ENCODE data around the gene KIAA1217.

Gene KIAA1217

GRCh38 chr10:24397662-24398061 is 188.7 kb downstream of the KIAA1217 start:
- no peak for DNase-seq (ENCODE audit: low read depth in 3 of 3, low spot score in 1 of 3)

GRCh38 chr10:24404567-24404966 is 195.6 kb downstream of the KIAA1217 start:
- no peak for DNase-seq (ENCODE audit: low read depth in 3 of 3, low spot score in 1 of 3)

DNA sequence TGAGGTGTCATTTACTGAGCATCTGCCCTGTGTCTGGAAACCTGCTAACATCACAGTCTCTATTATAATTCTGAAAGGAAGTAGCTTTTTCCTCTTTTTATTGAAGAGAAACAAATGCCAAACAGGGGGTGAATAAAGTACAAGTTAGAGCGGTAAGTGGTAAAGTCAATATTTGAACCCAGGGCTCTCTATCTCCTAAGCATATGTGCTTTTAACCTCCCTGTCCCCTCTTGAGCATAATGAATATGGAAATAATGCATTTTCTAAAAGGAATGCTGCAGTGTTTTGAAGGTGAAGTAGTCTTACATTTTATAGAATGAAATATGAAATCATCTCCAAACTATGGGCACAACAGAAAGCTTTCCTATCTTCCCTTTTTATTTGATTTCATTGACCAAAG is 196.7 kb downstream of the KIAA1217 start:
- DNase-seq (ENCODE audit: low read depth in 3 of 3, low spot score in 1 of 3), result no peak

DNA sequence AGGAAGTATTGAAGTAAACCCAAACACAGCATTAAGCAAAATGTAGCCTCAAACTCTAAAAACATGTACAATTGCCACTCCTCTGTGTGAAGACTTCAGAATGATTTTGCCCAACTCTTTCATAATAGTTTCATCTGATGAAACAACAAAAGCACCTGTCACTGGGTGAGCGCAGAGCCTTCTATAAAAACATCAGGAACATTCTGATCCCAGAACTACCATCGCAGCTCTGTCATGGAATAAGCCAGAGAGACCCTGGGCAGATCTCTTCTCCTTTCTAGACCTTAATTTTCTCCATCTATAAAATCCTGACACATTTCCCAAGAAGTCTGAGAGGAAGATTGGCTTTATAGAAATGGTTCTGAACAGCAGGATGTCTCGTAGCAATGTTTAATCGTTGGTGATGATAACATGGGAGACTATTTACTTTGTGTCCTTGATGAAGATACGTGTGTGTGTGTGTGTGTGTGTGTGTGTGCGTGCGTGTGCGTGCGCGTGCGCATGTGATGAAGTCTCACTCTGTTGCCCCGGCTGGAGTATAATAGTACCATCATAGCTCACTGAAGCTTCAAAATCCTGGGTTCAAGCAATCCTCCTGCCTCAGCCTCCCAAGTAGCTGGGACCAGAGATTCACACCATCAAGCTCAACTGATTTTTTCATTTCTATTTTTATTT is 198.0 kb downstream of the KIAA1217 start:
- no peak for DNase-seq (ENCODE audit: low read depth in 3 of 3, low spot score in 1 of 3)

DNA sequence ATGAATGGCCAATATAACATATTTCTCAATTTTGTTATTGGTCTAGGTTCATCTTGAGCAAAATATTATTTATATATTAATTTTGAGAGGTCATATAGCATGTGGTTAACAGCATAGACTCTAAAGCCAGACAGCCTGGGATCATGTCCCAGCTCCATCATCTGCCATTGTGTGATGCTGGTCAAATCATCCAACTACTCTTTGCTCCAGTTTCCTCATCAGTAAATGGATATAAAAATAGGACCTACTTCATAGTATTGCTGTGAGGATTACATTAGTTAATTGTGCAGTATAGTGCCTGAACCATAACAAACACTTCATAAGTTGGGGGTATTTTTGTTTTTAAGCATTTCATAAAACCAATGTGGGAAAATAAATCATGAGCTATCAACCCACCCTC is 199.0 kb downstream of the KIAA1217 start:
- no peak for DNase-seq (ENCODE audit: low read depth in 3 of 3, low spot score in 1 of 3)

DNA sequence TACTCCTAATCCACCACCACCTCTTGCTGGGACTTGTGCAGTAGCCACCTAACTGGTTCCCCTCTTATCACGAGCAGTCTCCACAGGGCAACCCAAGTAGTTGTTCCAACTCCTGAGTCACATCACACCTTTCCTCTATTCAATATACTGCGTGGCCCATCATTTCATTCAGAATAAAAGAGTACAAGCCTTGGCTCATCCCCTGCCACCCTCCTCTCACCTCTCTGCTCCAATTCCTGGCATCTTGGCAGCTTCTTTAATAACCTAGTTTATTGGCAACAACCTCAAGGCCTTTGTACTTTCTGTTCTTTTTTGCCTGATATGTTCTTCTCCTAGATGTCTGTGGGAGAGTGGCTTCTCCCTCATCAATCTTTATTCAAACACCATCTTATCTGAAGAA is 199.4 kb downstream of the KIAA1217 start:
- DNase-seq (ENCODE audit: low read depth in 3 of 3, low spot score in 1 of 3), result no peak

DNA sequence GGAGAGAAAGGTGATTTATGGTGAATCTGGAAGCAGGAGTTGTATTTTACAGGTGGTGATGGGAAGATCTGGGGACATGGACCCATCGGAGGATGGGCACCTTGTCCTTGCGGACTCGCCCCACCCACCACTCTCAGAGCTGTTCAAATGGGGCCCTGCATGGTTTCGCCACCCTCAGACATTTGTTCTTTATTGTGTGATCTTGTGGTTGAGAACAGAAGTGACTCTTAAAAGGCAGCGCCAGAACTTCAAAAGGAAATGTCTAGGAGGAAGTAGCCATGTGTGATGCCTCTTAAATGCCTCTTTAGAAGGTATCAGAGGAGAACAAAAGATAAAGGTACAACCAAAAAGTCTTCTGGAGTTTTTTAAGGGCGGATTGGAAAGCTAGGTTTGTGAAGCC is 205.7 kb downstream of the KIAA1217 start:
- DNase-seq (ENCODE audit: low read depth in 3 of 3, low spot score in 1 of 3), result no peak

DNA sequence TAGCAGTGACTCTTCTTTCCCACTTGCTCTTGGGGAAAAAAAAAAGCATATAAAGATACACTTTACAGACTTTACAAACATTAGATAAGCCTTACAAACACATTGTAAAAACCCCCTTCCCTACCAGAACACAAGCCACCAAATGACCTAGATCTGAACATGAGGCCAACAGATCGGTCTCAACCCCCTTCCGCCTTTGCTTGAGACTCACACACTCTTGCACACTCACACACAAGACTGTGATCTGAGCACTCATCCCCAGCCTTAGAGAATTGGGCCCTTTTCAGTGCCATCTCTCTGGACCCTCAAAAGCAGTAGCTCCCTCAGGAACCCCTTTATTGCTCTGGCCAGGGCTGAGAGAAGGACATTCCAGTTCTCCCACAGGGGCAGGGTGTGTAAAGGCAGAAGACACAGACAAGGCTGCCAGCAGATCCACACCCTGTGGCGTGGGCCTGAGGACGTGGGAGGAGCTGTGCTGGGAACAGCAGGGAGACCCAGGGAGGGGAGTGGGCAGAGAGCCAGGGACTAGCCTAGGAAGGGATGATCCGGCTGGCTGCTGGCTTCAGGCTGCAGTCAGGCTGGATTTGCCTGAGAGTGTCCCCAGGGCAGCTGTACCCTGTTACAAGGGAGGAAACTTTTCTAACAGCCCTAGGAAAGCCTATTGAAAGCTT is 206.7 kb downstream of the KIAA1217 start:
- DNase-seq (ENCODE audit: low read depth in 3 of 3, low spot score in 1 of 3), result no peak

GRCh38 chr10:24416248-24416647 is 207.3 kb downstream of the KIAA1217 start:
- no peak for DNase-seq (ENCODE audit: low read depth in 3 of 3, low spot score in 1 of 3)

DNA sequence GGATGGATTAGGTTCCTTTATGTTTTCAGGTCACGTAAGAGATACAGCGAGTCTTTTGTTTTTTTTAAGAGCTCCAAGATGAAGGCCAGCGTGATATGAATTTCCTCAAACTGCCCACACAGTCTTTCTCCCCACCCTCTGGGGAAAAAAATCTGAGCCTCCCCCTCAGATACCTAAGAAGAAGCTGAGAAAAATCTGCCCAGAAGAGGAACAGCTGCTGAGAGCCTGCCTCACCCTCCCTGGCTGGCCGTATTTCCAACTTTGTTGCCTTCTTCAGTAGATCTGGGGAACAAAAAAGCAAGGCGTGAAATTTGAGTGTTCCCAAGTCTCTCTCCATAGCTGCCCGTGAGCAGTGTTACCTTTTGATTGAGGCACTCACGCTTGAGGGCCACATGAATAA is 208.1 kb downstream of the KIAA1217 start:
- no peak for DNase-seq (ENCODE audit: low read depth in 3 of 3, low spot score in 1 of 3)

DNA sequence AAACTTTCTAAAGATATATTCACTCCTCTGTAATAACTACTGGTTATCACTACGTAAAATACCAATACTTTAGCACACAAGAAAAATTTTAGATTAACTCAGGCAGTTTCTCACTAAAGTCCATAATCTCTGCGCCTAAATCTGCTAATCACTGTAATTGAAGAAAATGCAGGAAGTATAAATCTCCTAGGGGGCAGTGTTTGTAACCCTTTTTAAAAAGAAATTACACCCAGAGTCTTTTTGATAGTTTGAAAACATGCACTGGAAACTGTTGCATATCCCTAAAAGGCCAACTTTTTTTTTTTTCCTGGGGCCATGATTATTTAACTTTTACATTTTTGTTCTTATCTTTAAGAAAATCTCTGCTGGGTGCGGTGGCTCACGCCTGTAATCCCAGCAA is 209.6 kb downstream of the KIAA1217 start:
- no peak for DNase-seq (ENCODE audit: low read depth in 3 of 3, low spot score in 1 of 3)

DNA sequence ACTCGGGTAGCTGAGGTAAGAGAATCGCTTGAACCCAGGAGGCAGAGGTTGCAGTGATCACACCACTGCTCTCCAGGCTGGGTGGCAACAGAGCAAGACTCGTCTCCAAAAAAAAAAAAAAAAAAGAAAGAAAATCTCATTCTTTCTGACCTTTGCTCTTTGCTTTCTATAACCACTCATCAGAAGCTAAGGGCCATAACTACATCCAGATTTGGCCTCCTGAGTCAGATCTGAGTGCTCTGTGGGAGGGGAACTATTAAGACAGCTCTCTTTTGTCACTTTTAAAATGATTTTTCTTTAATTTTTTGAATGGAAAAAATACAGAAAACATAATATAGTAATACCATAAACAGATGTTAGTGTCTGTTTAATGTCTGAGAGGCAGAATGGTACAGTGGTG is 210.1 kb downstream of the KIAA1217 start:
- no peak for DNase-seq (ENCODE audit: low read depth in 3 of 3, low spot score in 1 of 3)

- DNase-seq (ENCODE audit: low read depth in 3 of 3, low spot score in 1 of 3), result no peak
These were observed 216.2 kb downstream of the KIAA1217 start for GRCh38 chr10:24425151-24425550.

DNA sequence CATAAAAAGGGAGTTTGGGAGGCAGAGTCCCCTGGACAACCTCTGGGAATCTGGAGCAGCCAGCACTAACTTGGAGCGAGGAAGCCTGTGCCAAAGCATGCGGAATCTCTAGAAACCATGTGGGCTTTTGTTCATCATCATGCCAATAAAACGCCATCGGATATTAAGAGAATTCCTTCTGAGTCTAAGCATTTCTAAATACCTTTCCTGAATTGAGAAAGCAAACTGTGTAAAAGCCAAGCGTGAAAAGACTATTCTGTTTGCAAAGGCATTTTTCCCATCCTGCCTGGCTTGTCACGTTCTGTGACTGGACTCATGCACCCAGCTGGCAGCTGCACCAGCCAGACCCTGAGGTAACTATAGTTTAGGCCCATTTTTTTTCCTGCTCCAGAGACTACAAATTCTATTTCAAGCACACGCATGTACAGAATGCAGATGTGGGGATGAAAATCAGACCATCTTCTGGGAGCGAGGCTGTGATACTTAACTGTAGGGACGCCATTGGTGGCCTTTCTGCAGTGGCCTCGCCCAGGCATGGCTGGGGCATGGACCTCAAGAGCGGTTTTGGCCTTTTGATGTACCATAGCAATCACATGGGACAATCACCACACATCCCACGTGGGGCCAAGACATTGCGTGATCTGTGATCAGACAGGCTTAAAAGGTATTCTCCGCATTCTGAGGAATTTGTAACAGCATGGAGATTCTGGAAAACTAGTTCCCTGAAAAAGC is 218.9 kb downstream of the KIAA1217 start:
- DNase-seq (ENCODE audit: low read depth in 3 of 3, low spot score in 1 of 3), result no peak

GRCh38 chr10:24428410-24428782 is 219.5 kb downstream of the KIAA1217 start:
- no peak for DNase-seq (ENCODE audit: low read depth in 3 of 3, low spot score in 1 of 3)

GRCh38 chr10:24430591-24430990 is 221.7 kb downstream of the KIAA1217 start:
- no peak for DNase-seq (ENCODE audit: low read depth in 3 of 3, low spot score in 1 of 3)

DNA sequence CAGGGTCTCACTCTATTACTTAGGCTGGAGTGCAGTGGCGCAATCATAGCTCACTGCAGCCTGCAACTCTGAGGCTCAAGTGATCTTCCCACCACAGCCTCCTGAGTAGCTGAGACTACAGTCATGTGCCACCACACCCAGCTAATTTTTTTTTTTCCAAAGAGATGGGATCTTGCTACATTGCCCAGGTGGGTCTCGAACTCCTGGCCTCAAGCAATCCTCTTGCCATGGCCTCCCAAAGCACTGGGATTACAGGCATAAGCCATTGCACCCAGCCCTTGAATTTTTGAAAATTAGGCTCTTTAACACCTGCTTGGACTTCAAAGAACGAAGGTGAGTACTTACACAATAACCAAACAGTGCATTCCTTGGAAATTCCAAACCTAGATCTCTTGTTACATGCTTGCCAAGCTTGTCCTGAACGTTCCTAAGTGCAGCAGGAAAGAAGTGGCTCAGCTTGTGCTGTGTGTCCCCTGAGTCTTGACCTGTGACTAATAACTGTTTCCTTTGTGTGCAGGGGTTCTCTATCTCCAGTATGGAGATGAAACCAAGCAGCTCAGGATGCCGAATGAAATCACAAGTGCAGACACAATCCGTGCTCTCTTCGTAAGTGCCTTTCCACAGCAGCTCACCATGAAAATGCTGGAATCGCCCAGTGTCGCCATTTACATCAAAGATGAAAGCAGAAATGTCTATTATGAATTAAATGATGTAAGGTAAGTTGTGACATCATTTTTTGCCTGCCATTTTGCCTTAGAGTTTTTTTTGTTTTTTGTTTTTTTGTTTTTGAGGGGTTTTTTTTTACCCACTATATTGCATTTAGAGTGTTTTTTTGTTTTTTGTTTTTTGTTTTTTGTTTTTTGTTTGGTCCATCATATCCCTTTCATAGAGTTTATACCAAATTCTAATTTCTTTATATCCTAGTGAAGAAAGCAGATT is 223.8 kb downstream of the KIAA1217 start:
- no peak for DNase-seq (ENCODE audit: low read depth in 3 of 3, low spot score in 1 of 3)

DNA sequence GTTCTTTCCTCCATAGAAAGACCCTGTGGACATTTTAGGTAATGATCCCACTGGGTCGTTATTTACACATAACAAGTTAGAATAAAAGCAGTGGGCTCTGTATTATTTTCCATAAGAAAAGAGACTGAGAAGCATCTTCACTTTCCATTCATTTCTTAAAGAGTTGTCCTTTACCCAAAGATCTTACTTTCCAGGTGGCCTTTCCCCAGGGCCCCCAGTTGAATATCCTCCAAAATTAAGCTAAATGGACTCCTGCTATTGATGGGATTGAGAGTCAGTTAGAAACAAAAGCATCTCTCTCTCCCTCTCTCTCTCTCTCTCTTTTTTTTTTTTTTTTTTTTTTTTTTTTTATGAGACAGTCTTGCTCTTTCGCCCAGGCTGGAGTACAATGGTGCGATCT is 224.8 kb downstream of the KIAA1217 start:
- DNase-seq (ENCODE audit: low read depth in 3 of 3, low spot score in 1 of 3), result no peak

DNA sequence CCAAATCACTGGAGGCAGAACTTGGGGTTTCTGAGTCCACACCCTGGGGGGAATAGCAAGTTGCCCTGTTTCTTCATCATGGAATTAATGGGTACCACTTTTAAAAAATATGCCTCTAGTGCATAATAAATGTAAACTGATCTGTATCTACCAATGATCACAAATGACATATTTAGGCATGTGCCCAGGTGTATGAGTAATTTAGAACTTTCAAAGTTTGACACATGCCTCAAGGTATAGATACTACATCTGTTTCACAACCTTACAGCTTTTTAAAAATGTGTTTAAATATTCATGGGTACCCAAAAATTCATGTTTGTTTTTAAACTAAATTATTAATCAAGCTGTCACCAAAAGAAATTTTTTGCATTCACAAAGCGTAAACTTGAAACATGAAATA is 226.0 kb downstream of the KIAA1217 start:
- DNase-seq (ENCODE audit: low read depth in 3 of 3, low spot score in 1 of 3), result no peak

DNA sequence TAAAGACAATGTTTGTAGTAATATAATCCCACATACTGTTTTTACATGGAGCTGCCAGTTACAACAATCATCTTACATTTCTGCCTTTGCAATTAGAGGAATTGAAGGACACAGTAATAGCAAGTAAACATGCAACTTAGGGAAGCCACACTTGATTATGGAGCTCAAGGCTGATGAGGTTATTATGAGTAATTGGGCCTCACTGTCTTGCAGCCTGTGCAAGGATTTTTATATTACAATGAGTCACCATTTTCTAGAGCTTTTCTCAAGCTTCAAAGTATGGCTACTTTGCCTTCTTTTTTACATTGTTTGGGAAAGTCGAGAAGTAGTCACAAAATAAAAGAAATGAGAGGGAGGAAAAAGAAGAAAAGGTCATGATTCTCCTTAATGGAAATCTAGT is 226.4 kb downstream of the KIAA1217 start:
- DNase-seq (ENCODE audit: low read depth in 3 of 3, low spot score in 1 of 3), result no peak

DNA sequence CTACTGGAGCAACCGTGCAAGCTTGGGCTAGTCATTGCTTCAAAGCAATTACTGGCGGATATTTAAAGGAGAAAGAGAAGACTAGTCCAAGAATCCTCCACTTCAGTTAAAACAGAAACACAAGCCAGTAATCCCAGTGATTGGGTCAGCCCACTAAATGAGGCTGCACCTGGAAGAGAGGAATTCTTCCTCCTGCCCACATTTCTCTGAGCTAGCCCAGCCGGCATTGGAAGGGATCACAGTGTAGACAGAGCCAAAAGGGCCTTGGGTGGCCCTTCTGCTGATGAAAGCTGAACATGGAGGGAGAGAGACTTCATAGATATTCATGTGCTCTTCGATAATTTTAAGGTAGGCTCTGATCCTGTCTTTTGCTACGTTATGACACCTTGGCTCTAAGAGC is 228.4 kb downstream of the KIAA1217 start:
- no peak for DNase-seq (ENCODE audit: low read depth in 3 of 3, low spot score in 1 of 3)

Measured in stimulated activated CD4-positive, alpha-beta T cell treated with anti-CD3 and anti-CD28 coated beads, TNF-alpha, amount 100 ng/mL, for 1 hour (primary cell).